NCI-H460 (cell line): ENCODE measurements around the gene BBC3. TPM values are rescaled to one million over a fixed set of nuclear protein-coding genes. Genes with fewer than 3 reads are reported as not detected.
"Not testable (repeated sequence)": the region's sequence is repeated elsewhere in the genome, so short reads cannot be mapped to it uniquely, and the experiment has no call there.

Experiments used
- DNase-seq: peaks from one replicate; pipeline ENCODE4 v3.0.0-alpha.2; 2016; ENCODE audit warnings: low read depth; ENCODE audit errors: extremely low read depth
- polyA plus RNA-seq: library from polyadenylated mRNA; depleted of rRNA; stranded (reverse); fragments of >200 nt; gene quantifications from 2 replicates; pipeline ENCODE4 v1.2.3, GENCODE V29; 2014; cell fraction: nucleus; rRNA removed
- total RNA-seq: library from RNA; depleted of rRNA; stranded (reverse); fragments of >200 nt; shearing (Covaris generic); gene quantifications from 2 replicates; pipeline ENCODE4 v1.2.3, GENCODE V29; 2014; rRNA removed

Gene BBC3, protein sequence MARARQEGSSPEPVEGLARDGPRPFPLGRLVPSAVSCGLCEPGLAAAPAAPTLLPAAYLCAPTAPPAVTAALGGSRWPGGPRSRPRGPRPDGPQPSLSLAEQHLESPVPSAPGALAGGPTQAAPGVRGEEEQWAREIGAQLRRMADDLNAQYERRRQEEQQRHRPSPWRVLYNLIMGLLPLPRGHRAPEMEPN
- total RNA-seq, result 6.9 and 9.5 TPM in 2 replicates
- polyA plus RNA-seq, result 9.6 and 10.5 TPM in 2 replicates

- DNase-seq, result no peak
Observed at GRCh38 chr19:47230921-47231214, at the start of gene BBC3. BBC3 (minus strand) TSS chr19:47231199; CDS start chr19:47228431, 2,768 bp downstream.

DNA sequence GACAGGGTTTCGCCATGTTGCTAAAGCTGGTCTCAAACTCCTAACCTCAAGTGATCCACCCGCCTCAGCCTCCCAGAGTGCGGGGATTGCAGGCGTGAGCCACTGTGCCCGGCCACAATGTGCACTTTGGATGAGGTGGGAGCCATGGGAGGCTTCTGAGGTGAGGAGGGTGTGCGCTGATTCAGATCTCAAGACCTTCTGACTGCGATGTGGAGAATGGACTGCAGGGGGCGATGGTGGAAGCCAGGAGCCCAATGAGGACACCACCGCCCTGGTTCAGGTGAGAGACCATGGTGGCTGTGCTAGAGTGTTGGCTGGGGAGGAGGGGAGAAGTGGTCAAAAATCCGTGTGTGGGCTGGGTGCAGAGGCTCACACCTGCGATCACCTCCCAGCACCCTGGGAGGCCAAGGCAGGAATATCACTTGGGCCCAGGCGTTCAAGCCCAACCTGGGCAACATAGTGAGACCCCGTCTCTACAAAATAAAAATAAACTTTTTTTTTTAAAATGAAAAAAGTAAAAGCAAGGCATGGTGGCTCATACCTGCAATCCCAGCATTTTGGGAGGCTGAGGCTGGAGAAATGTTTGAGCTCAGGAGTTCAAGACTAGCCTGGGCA, 49.3 kb upstream of the BBC3 start:
- DNase-seq, result peak; percentile 27

- not testable (repeated sequence) for DNase-seq
Observed at GRCh38 chr19:47276513-47276912, 45.5 kb upstream of the BBC3 start.

- no peak for DNase-seq
Observed at GRCh38 chr19:47275791-47276461, 44.9 kb upstream of the BBC3 start.

DNA sequence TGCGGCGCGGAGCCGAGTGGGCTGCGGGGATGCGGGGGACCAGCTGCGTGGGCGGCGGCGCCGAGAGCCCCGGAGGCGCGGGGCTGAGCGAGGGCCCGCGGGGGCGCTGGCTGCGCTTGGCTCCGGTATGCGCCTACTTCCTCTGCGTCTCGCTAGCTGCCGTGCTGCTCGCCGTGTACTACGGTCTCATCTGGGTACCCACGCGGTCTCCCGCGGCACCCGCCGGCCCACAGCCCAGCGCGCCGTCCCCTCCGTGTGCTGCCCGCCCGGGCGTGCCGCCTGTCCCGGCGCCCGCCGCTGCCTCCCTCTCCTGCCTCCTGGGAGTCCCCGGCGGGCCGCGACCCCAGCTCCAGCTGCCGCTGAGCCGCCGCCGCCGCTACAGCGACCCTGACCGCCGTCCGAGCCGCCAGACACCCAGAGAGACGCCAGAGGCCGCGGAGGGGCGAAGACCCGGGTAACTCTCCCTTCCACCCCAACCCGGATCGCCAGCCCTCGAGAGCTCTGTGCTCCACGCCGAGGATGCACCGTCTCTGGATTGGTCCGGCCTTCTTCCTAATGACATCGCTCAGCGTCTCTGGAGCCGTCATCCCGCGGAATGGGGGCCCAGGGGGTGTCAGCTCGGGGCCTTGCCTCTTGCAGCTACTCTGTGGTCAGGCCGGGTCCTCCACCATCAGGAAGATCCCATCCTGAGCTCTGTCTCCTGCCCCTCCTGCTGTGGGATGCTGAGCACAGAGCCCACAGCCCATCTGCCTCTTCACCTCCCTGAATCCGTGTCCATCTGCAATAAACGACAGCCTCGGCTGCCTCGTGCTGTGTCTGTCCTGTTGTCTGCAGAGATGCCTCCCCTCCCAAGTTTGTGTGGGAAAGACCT, 44.1 kb upstream of the BBC3 start:
- no peak for DNase-seq

DNA sequence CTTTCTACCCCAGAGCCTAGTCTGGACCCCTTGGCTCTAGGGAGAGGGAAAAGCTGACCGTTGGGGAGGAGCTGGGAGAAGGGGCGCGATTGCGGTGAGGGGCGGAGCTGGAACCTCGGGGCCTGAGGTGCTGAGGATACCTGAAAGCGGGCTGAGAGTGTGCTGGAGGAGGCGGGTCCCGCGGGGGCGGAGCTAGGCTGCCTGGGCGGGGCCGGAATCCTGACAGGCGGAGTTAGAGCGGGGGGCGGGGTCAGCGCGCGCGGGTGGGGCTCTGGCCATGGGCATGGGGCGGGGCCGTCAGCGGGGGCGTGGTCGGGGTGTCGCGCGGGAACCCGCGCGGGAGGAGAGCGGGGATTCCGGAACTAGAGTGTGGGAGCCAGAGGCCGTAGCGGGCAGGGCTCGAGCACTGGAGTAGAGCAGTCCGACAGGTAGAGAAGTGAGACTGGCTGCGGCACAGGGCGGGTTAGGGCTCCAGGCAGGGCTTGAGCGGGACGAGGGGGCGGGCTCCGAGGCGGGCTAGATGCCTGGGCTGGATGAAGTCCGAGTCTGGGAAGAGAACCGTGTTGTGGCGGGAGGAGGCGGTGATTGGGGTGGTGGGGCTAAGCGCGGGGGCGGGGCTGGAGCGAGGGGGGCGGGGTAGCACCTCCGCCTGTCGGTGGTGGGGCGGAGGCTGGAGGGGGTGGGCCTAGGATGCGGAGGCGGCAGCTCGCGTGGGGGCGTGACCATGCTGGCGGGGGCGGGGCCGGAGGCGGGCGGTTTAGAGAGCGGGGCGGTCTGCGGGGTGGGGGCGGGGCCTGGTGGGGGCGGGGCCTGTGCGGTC, 43.3 kb upstream of the BBC3 start, which contains the start of gene INAFM1:
TSS of gene INAFM1 (plus strand) at position 815 of the 820 bp plus-strand sequence. CDS start 35 bp downstream, outside the sequence.
- peak; percentile 85 for DNase-seq

DNA sequence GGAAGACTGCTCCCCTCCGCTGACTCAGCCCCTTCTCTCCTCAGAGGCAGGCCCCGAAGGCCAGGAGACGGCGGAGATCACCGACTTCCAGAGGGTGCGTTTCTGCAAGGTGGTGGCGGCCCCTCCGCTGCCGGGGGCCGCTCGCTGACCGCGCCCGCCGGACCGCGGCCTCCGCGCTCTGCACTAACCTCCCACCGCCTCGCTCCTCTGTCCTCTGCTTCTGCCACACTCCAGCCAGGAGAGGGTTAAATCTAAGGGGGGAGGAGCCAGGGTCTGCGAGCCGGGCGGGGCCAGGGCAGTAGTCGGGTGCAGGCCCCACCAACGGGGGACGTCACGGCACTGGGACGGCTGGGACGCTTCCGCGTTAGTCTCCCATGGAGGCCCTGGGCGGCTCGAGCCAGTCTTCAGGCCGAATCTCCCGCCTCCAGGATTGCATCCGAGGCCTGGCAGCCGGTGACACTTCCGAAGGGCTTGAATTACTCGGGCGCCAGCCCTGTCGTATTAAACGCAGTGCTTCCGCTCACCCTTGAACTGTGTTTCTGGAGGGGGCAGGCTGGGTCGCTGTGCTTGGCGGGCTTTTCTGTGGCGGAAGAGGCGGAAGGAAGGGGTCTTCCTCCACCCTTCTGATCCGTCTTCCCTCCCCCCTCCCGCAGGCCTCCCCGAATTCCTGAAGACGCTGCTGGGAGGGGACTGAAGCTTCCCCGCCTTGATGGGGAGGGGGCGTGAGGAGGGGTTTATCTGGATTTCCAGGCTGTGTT, 42.5 kb upstream of the BBC3 start:
- DNase-seq, result peak; percentile 77

DNA sequence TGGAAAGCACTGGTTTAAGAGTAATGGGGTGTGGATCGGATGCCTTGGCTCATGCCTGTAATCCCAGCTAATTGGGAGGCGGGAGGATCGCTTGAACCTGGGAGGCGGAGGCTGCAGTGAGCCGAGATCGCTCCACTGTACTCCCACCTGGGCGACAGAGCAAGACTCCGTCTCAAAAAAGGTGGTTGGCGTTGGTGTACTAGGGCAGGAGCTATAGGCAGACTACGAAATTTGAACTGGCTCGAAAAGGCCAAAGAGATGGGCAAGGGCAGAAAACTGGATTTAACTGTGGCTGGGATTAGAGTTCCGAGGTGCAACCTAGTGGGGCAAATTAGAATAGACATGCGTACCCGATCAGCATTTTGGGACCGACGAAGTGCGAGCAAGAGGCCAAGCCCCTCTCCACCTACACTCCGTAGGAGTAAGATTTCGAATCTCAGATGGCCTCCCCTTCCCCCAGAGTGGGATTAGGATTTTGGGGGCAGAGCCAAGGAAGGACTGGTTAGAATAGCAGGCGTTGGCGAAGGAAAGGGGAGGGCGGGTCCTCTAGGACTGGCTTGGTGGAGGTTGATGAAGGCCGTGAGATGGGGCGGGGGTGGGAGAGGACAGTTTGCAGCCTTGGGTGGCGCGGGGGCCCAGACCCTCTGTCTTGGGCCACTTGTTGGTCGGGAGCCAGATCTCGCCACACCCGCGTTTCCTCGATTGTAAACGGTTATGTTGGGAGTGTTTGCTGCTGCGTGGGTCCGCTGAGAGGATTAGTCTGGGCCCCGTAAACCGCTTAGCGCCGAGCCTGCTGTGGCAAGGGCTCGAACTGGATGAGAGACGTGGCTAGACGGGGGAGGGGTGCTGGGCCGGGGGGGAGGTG, 41.7 kb upstream of the BBC3 start:
- DNase-seq, result no peak

- no peak for DNase-seq
Observed at GRCh38 chr19:47271949-47272348, 41.0 kb upstream of the BBC3 start.

- no peak for DNase-seq
Observed at GRCh38 chr19:47270408-47270807, 39.4 kb upstream of the BBC3 start.

DNA sequence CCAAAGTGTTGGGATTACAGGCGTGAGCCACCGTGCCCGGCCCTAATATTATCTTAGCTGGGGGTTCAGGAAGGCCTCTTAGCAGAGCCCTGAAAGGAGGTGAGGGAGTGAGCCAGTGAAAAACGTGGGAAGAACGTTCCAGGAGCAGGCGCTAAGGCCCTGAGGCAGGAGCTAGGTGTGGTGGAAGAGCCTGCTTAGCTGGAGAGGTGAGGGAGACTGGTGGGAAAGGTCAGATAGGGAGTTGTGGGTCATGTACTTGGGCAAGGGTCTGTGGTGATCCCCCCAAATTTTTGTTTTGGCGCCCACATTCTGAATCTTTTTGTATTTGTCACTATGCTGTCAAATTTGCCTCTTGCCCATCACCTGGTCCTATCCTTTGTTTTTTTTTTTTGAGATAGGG, 38.6 kb upstream of the BBC3 start:
- no peak for DNase-seq

DNA sequence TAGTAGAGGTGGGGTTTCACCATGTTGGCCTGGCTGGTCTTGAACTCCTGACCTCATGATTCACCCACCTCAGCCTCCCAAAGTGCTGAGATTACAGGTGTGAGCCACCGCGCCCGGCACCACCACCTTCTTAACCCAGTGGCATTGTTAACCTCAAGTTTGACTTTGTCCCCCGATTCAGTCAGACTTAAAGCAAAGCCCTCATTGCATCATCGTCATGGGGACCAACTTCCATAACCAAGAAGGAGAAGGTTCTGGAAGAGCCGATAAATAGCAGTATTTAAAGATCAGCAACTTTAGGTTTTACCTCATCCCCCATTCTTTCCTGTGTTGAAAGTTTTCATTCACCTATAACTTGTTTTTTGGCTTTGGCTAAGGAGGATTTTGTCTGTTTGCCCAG, 37.0 kb upstream of the BBC3 start:
- no peak for DNase-seq

GRCh38 chr19:47267350-47267759, 36.4 kb upstream of the BBC3 start:
- no peak for DNase-seq

GRCh38 chr19:47266401-47266941, 35.5 kb upstream of the BBC3 start:
- no peak for DNase-seq

- no peak for DNase-seq
Observed at GRCh38 chr19:47264629-47265028, 33.6 kb upstream of the BBC3 start.

DNA sequence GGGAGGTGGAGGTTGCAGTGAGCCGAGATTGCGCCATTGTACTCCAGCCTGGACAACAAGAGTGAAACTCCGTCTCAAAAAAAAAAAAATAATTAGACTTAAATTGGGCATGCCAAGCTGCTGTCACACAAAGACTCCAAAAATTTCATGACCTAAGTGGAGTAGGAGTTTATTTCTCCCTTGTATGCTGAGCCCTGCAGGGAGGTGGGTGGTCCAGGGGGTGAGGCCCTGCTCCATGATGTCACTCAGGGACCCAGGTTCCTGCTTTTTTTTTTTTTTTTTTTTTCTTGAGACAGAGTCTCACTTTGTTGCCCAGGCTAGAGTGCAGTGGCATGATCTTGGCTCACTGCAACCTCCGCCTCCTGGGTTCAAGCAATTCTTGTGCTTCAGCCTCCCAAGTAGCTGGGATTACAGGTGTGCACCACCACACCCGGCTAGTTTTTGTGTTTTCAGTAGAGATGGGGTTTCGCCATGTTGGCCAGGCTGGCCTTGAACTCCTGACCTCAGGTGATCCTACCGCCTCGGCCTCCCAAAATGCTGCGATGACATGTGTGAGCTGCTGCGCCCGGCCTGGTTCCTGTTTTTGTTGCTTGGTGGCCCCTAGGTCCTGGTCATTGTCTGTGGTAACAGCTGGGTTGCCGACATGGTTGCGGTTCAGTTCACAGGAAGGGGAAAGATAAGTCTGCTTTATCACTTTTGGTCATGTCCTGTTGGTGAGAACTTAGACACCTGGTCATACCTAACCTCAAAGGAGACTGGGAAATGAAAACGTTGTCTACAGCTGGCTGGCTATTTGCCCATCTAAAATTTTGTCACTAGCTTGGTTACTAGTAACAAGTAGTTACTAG, 31.2 kb upstream of the BBC3 start:
- not testable (repeated sequence) for DNase-seq

DNA sequence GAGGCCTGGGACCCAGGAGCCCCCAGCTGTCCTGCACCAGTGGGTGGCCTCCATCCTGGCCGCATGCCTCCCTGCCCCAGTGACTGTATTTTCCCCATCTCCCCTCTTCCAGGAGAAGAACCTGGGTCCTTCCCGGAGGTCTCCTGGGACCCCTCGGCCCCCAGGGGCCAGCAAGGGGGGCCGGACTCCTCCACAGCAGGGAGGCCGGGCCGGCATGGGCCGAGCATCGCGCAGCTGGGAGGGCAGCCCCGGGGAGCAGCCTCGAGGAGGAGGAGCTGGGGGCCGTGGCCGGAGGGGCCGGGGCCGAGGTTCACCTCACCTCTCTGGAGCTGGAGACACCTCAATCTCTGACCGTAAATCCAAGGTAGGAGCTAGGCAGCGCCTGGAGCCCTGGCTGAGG, 29.5 kb upstream of the BBC3 start:
- no peak for DNase-seq
